A549 (cell line): ENCODE data around the gene HASPIN. TPM values are rescaled to one million over a fixed set of nuclear protein-coding genes. Genes with fewer than 3 reads are reported as not detected.

Experiments used
- ATAC-seq, 2 experiments: fragments of 200-7000 bp in 1 of 2; fragments of >200 bp in 1 of 2; cut with Nextera tagmentation in 1 of 2; cut with Tn5 transposase in 1 of 2; 3 replicates each; pipeline versions ENCODE4 v1.8.0 to v1.9.1; 2018 to 2020; ENCODE audit warnings: mild to moderate bottlenecking in 1 of 2, moderate library complexity in 1 of 2
- CTCF ChIA-PET: fragments of 300-600 bp; sonication (Branson Sonifier 250); formaldehyde crosslinking; extraction: SDS; loops from one replicate; lab custom pipeline; 2021; ENCODE audit warnings: antibody characterized with exemption, inconsistent platforms; lab: Yijun Ruan, JAX
- POLR2A ChIA-PET: fragments of 350-600 bp; formaldehyde crosslinking; extraction: SDS; loops from one replicate; lab custom pipeline; 2021; ENCODE audit warnings: antibody characterized with exemption, inconsistent platforms; lab: Yijun Ruan, JAX
- DNase-seq, 2 experiments: peaks; one replicate each; pipeline versions ENCODE4 v3.0.0 to v3.0.0-alpha.2; 2011 to 2016; ENCODE audit warnings: low read depth in 1 of 2, low spot score in 1 of 2
- FAIRE-seq: peaks from 2 replicates; lab custom pipeline; 2011; peaks lifted over from hg19 to GRCh38; lab: Jason Lieb, UNC
- H3K27ac ChIP-seq, 2 experiments: fragments of >200 bp; sonication (Bioruptor Twin); formaldehyde crosslinking; 3 replicates each; pipeline ENCODE4 v1.5.1; 2016 to 2017
- H3K4me1 ChIP-seq: fragments of >200 bp; sonication (Bioruptor Twin); formaldehyde crosslinking; 3 replicates; pipeline ENCODE4 v1.6.1; 2016
- H3K4me2 ChIP-seq: fragments of >200 bp; sonication (Bioruptor Twin); formaldehyde crosslinking; 3 replicates; pipeline ENCODE4 v1.6.1; 2016
- H3K4me3 ChIP-seq: fragments of >200 bp; sonication (Bioruptor Twin); formaldehyde crosslinking; 3 replicates; pipeline ENCODE4 v1.5.1; 2016
- H3K9me3 ChIP-seq: fragments of >200 bp; sonication (Bioruptor Twin); formaldehyde crosslinking; 3 replicates; pipeline ENCODE4 v1.6.1; 2016
- BHLHE40 ChIP-seq: IDR thresholded peaks from 2 replicates; pipeline ENCODE4 v1.6.1; 2012; ENCODE audit warnings: low read depth, low read length, inconsistent platforms
- CHD4 ChIP-seq: fragments of 200-600 bp; sonication (generic); IDR thresholded peaks from 2 replicates; pipeline ENCODE4 v1.6.1; 2016; ENCODE audit warnings: antibody characterized with exemption, mild to moderate bottlenecking, borderline replicate concordance
- EP300 ChIP-seq, 2 experiments: fragments of >200 bp; sonication (Bioruptor Twin); formaldehyde crosslinking; IDR thresholded peaks; 2 replicates in 1 of 2; 3 replicates in 1 of 2; pipeline ENCODE4 v1.6.1; 2016 to 2017
- ESRRA ChIP-seq: fragments of 150-350 bp; IDR thresholded peaks from 2 replicates; pipeline ENCODE4 v1.6.1; 2014; ENCODE audit warnings: mild to moderate bottlenecking, low read length, borderline replicate concordance
- FOSB ChIP-seq: fragments of 250-450 bp; sonication (Bioruptor Pico); IDR thresholded peaks from 2 replicates; pipeline ENCODE4 v1.5.0; 2020; ENCODE audit warnings: mild to moderate bottlenecking, moderate library complexity
- FOSL2 ChIP-seq, 2 experiments: fragments of 450-650 bp in 1 of 2; fragments of >200 bp in 1 of 2; sonication (Bioruptor Twin) in 1 of 2; formaldehyde crosslinking; IDR thresholded peaks; 2 replicates each; pipeline versions ENCODE4 v1.5.0 to v1.6.1; 2016 to 2020; ENCODE audit warnings: mild to moderate bottlenecking in 1 of 2, moderate library complexity in 1 of 2
- FOXS1 ChIP-seq: fragments of 250-450 bp; sonication (Bioruptor Pico); IDR thresholded peaks from 2 replicates; pipeline ENCODE4 v1.5.0; 2020; ENCODE audit warnings: mild to moderate bottlenecking, moderate library complexity
- HDAC2 ChIP-seq: fragments of 200-600 bp; sonication (generic); IDR thresholded peaks from 2 replicates; pipeline ENCODE4 v1.6.1; 2016
- HEYL ChIP-seq: fragments of 250-450 bp; sonication (Bioruptor Pico); IDR thresholded peaks from 2 replicates; pipeline ENCODE4 v1.8.0; 2021; ENCODE audit warnings: mild to moderate bottlenecking, moderate library complexity
- HOXB5 ChIP-seq: fragments of 250-450 bp; sonication (Bioruptor Pico); IDR thresholded peaks from 2 replicates; pipeline ENCODE4 v1.5.0; 2020; ENCODE audit warnings: mild to moderate bottlenecking, moderate library complexity
- JUNB ChIP-seq: fragments of >200 bp; sonication (Bioruptor Twin); formaldehyde crosslinking; IDR thresholded peaks from 2 replicates; pipeline ENCODE4 v1.6.1; 2016
- MAFK ChIP-seq: fragments of 450-650 bp; IDR thresholded peaks from 2 replicates; pipeline ENCODE4 v1.6.1; 2014; ENCODE audit not compliant: partially characterized antibody
- MAZ ChIP-seq: fragments of 150-350 bp; IDR thresholded peaks from 2 replicates; pipeline ENCODE4 v1.6.1; 2014; ENCODE audit warnings: antibody characterized with exemption, low read depth, low read length, borderline replicate concordance
- NFE2L2 ChIP-seq: fragments of 150-350 bp; conservative IDR thresholded peaks from 2 replicates; pipeline ENCODE4 v1.6.1; 2014; ENCODE audit warnings: low read length
- NPAS2 ChIP-seq: fragments of 250-450 bp; sonication (Bioruptor Pico); IDR thresholded peaks from 2 replicates; pipeline ENCODE4 v1.8.0; 2022; ENCODE audit warnings: mild to moderate bottlenecking, moderate library complexity, borderline replicate concordance
- RAD21 ChIP-seq, 2 experiments: fragments of >200 bp in 1 of 2; sonication (Bioruptor Twin) in 1 of 2; formaldehyde crosslinking in 1 of 2; IDR thresholded peaks in 1 of 2; conservative IDR thresholded peaks in 1 of 2; 2 replicates in 1 of 2; 3 replicates in 1 of 2; pipeline ENCODE4 v1.6.1; 2012 to 2018; ENCODE audit warnings: inconsistent platforms in 1 of 2
- RCOR1 ChIP-seq: fragments of 150-350 bp; IDR thresholded peaks from 2 replicates; pipeline ENCODE4 v1.6.1; 2014; ENCODE audit warnings: antibody characterized with exemption, low read length, low read depth
- RFX5 ChIP-seq: fragments of 450-650 bp; IDR thresholded peaks from 2 replicates; pipeline ENCODE4 v1.7.1; 2014; ENCODE audit warnings: antibody characterized with exemption, mild to moderate bottlenecking, moderate library complexity
- RNF2 ChIP-seq: fragments of 200-600 bp; sonication (generic); IDR thresholded peaks from 2 replicates; pipeline ENCODE4 v1.6.1; 2016; ENCODE audit warnings: low read depth, mild to moderate bottlenecking, antibody characterized with exemption, moderate library complexity, borderline replicate concordance
- SREBF2 ChIP-seq: fragments of 450-650 bp; IDR thresholded peaks from 2 replicates; pipeline ENCODE4 v1.6.1; 2014; ENCODE audit warnings: mild to moderate bottlenecking, moderate library complexity
- TFCP2L1 ChIP-seq: fragments of 250-450 bp; sonication (Bioruptor Pico); IDR thresholded peaks from 2 replicates; pipeline ENCODE4 v1.5.0; 2021; ENCODE audit warnings: mild to moderate bottlenecking
- TP53 ChIP-seq: fragments of 250-450 bp; sonication (Bioruptor Pico); IDR thresholded peaks from 2 replicates; pipeline ENCODE4 v1.5.0; 2021; ENCODE audit warnings: mild to moderate bottlenecking, moderate library complexity
- WGBS: methylation state at CpG from one replicate; pipeline ENCODE4 v1.1.6; 2017; ENCODE audit errors: missing lambda C conversion rate; 5-methylcytosine and 5-hydroxymethylcytosine counted together
- polyA plus RNA-seq, 4 experiments: library from polyadenylated mRNA; depleted of rRNA in 3 of 4; stranded (reverse); fragments of >200 nt; fragmentation: RNase III in 1 of 4; extraction: RNeasy Plus Mini Kit Qiagen cat#74134 plus additional on column Dnase treatment in 1 of 4; gene quantifications; 2 replicates in 3 of 4; 3 replicates in 1 of 4; pipeline ENCODE4 v1.2.3, GENCODE V29; 2011 to 2017
- TF ChIP-seq, protein P1 (sequence below): fragments of 450-650 bp; IDR thresholded peaks from 2 replicates; pipeline ENCODE4 v1.6.1; 2014; ENCODE audit warnings: antibody characterized with exemption

HASPIN gene
- polyA plus RNA-seq, 2 of the 4 experiments (the other 2 are of a cell fraction): 8.7 to 11.5 TPM

DNA sequence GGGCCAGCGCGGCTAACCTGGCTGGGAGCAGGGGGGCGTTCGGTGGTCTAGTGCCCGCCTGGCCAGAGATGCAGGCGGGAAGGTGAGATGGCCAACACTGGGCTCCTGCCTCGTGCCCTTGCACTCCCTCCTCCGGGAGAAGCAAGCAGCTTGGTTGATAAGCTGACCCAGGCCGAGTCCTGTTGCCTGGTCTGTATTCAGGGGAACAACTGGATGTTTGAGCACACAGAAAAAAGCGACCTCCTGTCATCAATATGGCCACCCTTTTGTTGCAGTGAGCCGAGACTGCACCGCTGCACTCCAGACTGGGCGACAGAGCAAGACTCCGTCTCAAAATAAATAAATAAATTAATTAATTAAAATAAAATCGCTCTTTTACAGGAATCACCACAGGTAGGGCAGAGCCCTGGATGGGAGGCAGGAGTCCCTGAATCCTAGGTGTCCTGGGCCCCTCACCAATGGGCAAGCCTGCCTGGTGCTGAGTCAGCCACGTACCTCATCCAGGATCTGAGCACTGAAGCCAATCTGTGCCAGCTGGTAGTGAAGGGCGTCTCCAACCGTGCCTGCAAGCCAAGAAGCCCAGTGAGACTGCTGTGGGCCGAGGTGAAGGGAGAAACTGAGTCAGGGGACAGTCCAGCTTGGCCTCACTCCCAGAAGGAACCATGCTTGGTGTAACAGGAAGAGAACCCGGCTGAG, 31.8 kb downstream of the HASPIN start:
- peaks cover 13% of the 10 kb centered on the region; the same call in 2 of the 3 replicates for H3K9me3 ChIP-seq
- H3K27ac ChIP-seq: peak overlapping the region in 1 of 2 experiments; percentile 45; a peak in 2 of 6 replicates
- peak overlapping the region; percentile 63 for H3K4me2 ChIP-seq
- peaks cover 9% of the 10 kb centered on the region; the same call in 1 of the 3 replicates for H3K4me1 ChIP-seq
- POLR2A ChIA-PET: no interaction called here
- peak overlapping the region; percentile 36 for H3K4me3 ChIP-seq
- TF ChIP-seq HDAC2: no peak
- no peak for TF ChIP-seq RCOR1
- no peak for TF ChIP-seq MAFK
- no peak for TF ChIP-seq BHLHE40
- TF ChIP-seq TP53 (CRISPR knock-in tag): no peak
- TF ChIP-seq SREBF2: no peak
- CTCF ChIA-PET: interaction anchor here (2.0 to 2.2 kb wide), 2 partner anchors 8 to 73 kb away, joined by 5 to 8 read pairs; no protein-coding TSS in a partner anchor
- no peak for FAIRE-seq
- 85% methylated on average over 17 of the region's 20 CpGs for WGBS
- no peak for DNase-seq
- peak; percentile 3 to 8; a peak in 1 of 6 replicates for ATAC-seq

DNA sequence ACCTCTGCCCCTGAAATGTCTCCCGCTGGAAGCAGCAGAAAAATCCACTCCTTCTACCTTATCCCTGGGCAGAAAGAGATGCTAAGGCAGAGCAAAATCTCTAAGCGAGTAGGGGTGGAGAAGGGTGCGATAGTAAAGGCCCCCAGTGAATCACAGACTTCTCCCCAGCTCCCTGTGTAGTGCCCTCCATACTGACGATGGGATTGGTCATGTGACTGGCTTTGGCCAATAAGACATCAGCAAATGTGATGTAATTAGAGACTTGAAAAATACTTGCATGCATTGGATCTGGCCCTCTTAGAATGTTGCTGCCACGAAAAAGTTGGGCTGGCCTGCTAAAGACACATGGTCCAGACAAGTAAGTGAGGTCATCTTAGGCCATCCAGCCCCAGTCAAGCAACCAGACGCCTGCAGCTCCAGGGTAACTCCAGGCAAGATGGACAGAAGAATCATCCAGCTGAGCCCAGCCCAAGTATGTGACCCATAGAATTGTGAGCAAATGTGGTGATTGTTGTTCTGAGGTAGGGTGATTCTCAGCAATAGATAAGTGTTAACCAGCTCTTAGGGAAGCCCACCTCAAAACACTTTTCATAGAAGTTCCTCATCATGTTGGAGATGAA, 36.0 kb downstream of the HASPIN start:
- TF ChIP-seq, protein P1, sequence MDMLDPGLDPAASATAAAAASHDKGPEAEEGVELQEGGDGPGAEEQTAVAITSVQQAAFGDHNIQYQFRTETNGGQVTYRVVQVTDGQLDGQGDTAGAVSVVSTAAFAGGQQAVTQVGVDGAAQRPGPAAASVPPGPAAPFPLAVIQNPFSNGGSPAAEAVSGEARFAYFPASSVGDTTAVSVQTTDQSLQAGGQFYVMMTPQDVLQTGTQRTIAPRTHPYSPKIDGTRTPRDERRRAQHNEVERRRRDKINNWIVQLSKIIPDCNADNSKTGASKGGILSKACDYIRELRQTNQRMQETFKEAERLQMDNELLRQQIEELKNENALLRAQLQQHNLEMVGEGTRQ: peak; percentile 61
- TF ChIP-seq FOSL2 (IDR thresholded peaks at IDR 0.05) (no peak), FOSL2 (CRISPR knock-in tag; IDR thresholded peaks at IDR 0.05) (no peak), HDAC2 (no peak)
- FAIRE-seq (no peak), DNase-seq (no peak), ATAC-seq (no peak)
- ChIA-PET CTCF (interaction anchor here (0.5 to 9.2 kb wide), 5 partner anchors 9 to 251 kb away, joined by 3 to 88 read pairs (median 5); partner anchors contain the start of gene NCBP3), POLR2A (no interaction called here)
- Histone ChIP-seq H3K9me3 (peaks cover 13% of the 10 kb centered on the region; the same call in 2 of the 3 replicates), H3K4me1 (peaks cover 6% of the 10 kb centered on the region; the same call in 1 of the 3 replicates), H3K4me3 (no peak overlapping the region), H3K4me2 (no peak overlapping the region), H3K27ac (no peak overlapping the region)
- WGBS: 40% methylated on average over 6 of the region's 6 CpGs

DNA sequence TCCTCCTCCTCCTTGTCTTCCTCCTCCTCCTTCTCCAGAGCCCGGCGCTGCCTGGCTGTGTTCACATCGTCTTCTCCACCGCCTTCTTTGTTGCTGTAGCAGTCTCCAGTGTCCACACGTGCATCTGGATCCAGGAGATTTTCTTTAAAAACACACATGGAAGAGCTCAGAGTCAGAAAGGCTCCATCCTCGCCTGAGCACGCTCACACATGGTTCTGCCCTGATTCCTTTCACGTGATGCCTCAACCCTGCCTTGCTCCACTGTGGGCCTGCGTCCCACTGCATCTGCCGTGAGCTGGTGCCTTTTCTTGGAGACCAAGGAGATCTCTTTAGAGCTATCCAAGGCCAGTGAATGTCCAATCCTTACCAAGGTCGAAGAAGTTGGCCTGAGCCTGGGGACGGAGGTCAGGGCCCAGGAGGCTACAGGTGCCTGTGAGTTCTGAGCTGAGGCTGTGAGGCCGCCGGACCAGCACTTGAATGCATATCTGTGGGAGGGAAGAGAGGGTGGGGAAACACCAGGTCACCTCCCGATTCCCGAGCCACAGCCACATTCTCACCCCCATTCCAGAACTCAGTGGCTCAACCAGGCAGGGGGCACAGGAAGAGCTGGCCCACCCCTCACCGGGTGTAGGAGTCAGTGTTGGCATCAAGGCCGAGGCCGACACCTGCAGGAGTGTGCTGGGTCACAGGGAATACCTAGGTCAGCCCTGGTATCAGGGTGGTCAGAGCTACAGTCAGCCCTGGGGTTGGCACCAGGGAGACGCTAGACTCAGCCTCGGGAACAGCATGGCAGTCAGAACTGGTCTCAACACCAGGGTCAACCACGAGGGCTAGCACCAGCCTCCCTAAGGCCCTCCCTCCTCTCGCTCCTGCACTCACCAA, 37.6 kb downstream of the HASPIN start:
- no peak overlapping the region for H3K4me3 ChIP-seq
- POLR2A ChIA-PET: no interaction called here
- H3K4me1 ChIP-seq: no peaks in the 10 kb centered on the region
- H3K27ac ChIP-seq: no peak overlapping the region
- TF ChIP-seq TFCP2L1 (CRISPR knock-in tag): no peak
- TF ChIP-seq FOSB (CRISPR knock-in tag): no peak
- no peak overlapping the region for H3K4me2 ChIP-seq
- H3K9me3 ChIP-seq: peaks cover 13% of the 10 kb centered on the region; the same call in 2 of the 3 replicates
- no peak for DNase-seq
- FAIRE-seq: no peak
- WGBS: 70% methylated on average over 23 of the region's 23 CpGs
- CTCF ChIA-PET: interaction anchor here (0.6 to 9.2 kb wide), 9 partner anchors 8 to 85 kb away, joined by 3 to 88 read pairs (median 4); partner anchors contain the start of gene NCBP3
- 0 out of 6 replicates have a peak, but pooled peaks have one; percentile 14 to 16 for ATAC-seq

GRCh38 chr17:3761918-3762380, 38.2 kb downstream of the HASPIN start:
- no peak overlapping the region for H3K27ac ChIP-seq
- FAIRE-seq (no peak), ATAC-seq (no peak), DNase-seq (no peak)
- 59% methylated on average over 16 of the region's 16 CpGs for WGBS
- H3K4me1 ChIP-seq: no peaks in the 10 kb centered on the region
- CTCF ChIA-PET: interaction anchor here (0.7 to 9.2 kb wide), 7 partner anchors 8 to 84 kb away, joined by 3 to 88 read pairs (median 6); partner anchors contain the start of gene NCBP3
- no peak overlapping the region for H3K4me3 ChIP-seq
- peaks cover 13% of the 10 kb centered on the region; the same call in 2 of the 3 replicates for H3K9me3 ChIP-seq
- TF ChIP-seq EP300 (IDR thresholded peaks at IDR 0.05) (no peak), RAD21 (conservative IDR thresholded peaks at IDR 0.05 in 1 of 2, IDR thresholded peaks at IDR 0.05 in 1 of 2) (no peak), HOXB5 (CRISPR knock-in tag) (no peak), RFX5 (no peak), NFE2L2 (no peak), CHD4 (no peak), RCOR1 (no peak), BHLHE40 (no peak), TP53 (CRISPR knock-in tag) (no peak), JUNB (no peak), FOSL2 (IDR thresholded peaks at IDR 0.05) (no peak), FOSL2 (CRISPR knock-in tag; IDR thresholded peaks at IDR 0.05) (no peak), HEYL (CRISPR knock-in tag) (no peak), NPAS2 (CRISPR knock-in tag) (no peak), FOXS1 (CRISPR knock-in tag) (no peak), RNF2 (no peak), MAZ (no peak), ESRRA (no peak)
- POLR2A ChIA-PET: no interaction called here
- H3K4me2 ChIP-seq: no peak overlapping the region
